IPS-NIHi11 (cell line): ENCODE measurements around the gene KANSL1L.
"Not testable (repeated sequence)": the region's sequence is repeated elsewhere in the genome, so short reads cannot be mapped to it uniquely, and the experiment has no call there.

Experiments
- DNase-seq: peaks from one replicate; pipeline ENCODE4 v3.0.0; 2012; ENCODE audit warnings: mixed read lengths, low spot score

The KANSL1L gene

DNA sequence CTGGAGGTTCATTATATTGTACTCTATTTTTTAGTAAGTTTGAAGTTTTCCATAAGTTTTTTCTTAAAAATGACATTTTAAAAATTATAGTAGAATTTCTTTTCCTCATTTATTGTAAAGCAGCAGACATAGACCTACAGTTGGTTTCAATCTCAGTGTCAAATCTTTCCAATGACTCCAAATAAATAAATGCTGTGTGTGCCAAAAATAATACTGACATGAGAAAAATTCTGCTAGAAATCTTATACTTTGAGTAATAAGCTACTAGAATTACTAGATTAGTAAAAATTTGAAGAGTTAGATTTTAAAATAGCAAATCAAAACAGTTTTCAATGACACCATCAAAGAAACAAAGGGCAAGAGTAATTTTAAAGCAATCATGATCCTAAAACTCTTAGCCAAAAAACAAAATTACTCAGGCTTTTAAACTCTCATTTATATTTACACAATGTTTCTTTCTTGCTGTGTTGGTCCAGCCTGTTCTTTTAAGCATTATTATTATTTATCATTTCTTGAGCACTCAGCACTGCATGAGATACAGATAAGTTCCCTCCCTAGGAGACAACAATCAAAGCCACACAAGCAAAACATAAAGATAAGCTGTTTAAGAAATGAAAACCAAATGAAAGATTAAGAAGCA, 8.3 kb upstream of the KANSL1L start:
- no peak for DNase-seq

DNA sequence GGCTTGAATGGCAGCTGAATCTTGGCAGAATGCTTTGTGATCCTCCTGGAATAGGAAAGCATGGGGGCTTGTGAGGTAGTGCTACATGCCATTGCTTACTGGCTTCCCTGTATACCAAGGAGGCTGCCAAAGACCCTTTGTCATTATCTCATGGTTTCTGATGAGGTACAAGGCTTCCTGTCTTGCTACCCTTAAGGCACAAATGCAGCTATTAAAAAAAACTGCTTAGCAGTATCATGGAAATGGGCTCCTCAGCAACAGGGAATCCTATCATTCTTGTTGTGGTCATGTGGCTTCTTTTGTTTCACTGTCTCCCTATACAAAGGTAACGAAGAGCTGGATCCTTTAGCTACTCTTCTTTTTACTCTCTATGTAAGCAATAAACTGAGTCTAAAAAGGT, 6.6 kb upstream of the KANSL1L start:
- peak; percentile 33 for DNase-seq

DNA sequence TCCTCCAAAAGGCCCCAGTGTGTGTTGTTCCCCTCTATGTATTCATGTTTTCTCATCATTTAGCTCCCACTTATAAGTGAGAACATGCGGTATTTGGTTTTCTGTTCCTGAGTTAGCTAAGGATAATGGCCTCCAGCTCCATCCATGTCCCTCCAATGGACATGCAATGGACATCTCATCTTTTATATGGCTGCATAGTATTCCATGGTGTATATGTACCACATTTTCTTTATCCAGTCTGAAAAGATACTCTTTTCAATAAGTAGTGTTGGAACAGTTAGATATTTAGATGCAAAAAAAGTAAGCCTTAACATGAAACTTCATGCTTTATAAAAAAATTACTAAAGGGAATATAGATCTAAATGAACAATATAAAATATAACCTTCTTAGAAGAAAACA, 5.9 kb upstream of the KANSL1L start:
- DNase-seq, result not testable (repeated sequence)

DNA sequence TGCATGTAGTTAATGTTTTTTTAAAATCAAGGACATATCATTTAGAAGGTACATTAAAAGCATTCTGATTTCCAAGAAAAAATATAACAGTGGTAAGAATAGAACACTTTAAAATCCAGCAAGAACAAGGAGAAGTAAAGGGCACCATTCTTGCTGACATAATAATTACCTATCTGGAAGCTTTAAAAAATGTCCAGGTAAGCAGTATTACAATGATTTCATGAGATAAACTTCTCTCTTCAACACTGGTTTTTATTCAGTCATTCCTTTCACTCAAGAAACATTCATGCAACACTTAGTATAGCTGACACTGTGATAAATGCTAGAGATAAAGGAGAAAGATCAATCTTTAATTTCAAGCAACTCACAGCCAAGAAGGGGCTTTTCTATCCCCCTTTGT, 2.9 kb upstream of the KANSL1L start:
- DNase-seq, result no peak

DNA sequence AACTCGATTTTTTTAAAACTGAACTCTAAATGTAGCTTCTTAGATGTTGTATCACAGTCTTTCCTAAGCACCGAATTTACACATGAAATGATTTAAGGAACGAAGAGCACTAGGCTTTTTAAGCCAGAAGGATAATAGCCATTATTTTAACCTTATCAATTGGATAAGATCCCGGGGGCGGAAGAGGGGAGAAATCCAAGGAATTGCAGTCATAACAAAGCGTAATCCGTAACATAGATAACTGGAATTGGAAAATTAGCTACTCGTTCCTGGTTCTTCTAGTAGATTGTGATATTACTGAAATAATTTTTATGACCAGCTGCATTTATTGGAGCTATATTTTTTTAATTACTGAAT, 988 bp upstream of the KANSL1L start:
- DNase-seq, result no peak

DNA sequence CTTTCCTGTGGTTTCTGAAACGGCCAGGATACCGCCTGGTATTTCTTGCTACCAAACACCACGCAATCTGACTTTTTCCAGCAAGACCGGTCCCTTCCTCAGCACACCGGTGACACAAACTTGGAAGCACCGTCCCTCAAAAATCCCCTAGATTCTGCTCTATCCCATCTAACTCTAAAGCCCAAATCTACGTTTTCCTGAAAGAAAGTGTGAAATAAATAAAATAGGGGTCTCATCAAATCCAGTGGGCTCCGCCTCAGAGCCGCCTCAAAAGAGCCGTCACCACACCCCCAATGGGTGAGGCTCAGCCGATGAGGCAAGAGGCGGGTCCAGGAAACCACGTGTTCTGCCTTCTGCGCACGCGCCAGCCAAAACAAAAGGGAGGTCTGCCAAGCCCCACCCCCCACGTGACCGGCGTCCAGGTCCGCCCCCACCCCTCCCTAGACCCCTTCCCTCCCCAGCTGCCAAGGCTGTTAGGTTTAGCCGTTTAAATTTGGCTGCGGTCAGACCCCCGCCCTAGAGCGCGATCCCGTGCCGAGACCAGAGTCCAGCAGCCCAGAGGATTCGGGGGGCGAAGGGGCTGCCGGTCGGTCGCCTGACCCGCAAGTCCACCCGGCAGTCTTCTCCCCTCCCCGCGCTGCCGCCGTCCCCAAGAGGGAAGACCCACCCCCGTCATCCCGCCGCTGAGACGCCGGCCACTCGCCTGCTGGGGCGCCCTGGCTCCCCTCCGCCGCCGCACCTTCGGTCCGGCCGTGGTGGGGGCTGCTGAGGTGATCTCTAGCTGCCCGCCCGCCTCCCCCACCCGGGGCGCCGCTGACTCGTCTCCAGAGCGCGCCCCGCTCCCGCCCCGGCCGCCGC, 534 bp downstream of the KANSL1L start:
- peak; percentile 88 for DNase-seq

DNA sequence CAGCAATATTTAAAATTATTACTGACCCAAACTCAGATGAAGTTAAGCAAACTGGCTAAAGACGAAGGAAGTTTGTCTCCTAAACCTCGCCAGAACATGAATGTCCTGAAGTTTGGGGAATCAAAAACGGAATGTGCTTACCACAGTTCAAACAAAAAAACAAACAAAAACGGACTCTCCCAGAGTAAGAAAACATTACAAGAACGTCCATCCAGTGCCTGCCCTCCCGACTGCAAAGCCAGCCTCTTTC, 1.1 kb downstream of the KANSL1L start:
- DNase-seq, result no peak

DNA sequence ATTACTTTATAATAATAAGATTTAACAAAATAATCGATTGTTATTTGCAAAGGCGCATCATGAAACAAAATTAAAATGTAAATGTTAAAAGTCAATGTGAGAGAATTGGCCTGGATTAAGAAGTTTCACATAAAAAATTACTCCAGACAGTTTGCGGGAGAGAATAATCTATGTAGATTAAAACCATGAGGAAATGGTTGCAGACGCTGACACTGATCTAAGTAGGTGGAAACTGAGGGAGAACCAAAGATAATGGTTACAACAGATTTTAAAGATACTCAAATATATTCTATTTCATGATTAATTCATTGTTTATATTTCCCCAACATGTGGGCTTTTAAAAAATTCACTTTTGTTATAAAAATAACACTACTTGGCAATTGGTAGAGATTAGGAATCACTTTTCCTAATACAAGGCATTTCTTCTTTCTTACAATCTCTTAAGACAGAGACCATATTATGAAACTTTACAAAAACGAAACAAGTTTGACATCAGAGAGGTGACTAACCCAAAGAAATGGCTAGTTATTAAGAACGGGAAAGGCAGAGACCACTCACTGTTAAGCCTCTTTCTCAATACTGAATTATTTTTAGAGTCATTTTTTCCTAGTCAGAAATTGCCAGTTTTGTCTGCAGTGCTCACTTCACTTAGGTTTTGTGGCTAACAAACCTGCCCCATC, 1.6 kb downstream of the KANSL1L start:
- no peak for DNase-seq

DNA sequence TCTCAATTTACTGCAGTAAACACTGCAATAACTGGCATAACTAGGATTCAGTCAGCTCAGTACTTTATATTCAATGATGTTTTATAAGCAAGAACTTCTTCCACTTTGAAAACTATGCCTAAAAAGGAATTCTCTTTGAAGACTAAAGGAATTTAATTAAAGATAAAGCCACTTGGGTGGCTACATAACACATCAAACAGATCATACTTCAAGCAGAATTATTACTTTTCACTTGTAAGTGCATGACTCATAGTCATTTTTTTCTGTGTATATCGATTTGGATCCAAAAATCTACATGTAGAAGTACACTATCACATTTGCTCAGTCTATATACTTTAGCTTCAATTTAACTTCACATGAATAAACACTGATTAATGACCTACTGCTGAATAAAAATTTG, 4.0 kb downstream of the KANSL1L start:
- DNase-seq, result no peak

DNA sequence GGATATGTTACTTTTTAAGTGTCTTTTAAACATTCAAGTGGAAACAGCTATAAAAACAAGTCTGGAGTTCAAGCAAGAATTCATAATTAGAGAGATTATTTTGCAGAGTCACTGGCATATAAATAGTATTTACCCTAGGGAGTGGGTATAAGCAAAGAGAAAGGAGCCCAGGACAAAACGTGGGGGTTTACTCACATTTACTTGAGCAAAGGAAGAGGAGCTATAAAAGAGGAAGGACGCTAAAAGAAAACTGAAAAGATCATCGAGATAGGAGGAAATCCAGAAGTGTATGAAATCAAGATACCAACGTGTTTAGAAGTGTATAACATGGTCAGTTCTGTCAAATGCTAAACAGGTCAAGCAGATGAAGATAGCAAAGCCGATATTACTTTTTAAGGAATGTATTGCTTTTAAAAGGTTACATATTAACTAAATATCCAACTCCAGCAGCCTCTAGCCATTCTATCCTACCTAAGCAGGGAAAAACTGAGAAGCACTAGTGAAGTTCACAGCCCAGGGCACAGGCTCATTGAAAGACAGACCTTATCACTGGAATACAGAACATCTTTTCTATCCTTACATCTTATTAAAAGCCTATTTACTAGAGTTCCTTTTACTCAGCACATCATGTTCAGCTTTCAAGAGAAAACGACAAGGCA, 8.6 kb downstream of the KANSL1L start:
- no peak for DNase-seq

DNA sequence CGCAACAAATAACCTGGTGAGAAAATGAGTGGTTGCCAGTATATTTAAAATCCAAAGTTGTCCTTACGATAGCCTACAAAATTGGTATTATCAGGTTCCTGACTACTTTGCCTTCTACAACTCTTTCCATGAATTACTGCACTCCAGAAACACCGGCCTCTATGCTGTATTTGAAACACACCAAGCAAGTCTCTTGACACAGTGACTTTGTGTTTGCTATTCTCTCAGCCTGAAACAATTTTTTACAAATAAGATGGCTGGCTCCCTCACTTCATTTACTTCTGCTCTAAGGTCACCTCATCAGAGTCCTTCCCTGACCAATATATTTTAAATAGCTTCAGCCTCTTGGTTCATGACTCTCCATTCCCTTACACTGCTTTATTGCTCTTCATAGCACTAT, 12.2 kb downstream of the KANSL1L start:
- no peak for DNase-seq

DNA sequence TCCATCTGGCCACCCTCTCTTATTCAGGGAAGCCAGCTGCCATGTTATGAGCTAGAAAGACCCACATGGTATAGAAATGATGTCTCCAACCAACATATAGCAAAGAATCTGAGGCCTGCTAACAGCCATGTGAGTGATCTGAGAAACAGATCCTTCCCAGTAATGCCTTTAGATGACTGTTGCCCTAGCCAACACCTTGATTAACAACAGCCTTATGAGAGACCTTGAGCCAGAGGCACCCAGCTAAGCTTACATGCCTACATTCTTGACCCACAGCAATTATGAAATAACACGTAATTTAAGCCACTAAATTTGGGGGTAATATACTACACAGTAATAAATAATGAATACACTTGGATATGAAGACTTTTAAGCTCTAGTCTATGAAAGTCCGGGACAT, 13.0 kb downstream of the KANSL1L start:
- no peak for DNase-seq

DNA sequence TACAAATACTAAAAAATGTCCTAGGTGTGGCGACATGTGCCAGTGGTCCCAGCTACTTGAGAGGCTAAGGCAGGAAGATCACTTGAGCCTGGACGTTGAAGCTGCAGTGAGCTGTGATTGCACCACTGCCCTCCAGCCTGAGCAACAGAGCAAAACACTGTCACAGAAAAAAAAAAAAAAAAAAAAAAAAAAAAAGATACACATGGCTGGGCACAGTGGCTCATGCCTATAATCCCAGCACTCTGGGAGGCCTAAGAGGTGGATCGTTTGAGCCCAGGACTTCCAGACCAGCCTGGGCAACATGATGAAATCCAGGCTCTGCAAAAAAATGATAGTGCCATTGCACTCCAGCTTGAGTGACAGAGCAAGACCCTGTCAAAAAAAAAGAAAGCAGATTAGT, 13.7 kb downstream of the KANSL1L start:
- DNase-seq, result no peak

DNA sequence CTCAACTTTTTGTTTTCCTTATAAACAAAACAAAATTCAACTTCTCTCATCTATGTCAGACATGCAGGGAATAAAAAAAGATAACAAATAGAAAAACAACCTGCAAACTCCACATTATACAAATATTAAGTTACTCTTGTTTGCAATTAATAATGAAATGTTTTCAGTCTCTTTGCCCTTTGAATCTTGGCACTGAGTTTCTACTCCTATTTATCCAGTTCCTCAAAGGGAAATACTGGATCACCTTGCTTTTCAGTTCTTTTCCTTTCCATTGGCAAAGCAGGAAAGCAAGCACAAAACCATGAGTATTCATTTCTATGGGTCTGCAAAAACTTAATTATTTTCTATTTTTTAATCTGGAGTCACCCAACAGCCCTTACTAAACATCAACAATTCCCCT, 23.6 kb downstream of the KANSL1L start:
- no peak for DNase-seq

DNA sequence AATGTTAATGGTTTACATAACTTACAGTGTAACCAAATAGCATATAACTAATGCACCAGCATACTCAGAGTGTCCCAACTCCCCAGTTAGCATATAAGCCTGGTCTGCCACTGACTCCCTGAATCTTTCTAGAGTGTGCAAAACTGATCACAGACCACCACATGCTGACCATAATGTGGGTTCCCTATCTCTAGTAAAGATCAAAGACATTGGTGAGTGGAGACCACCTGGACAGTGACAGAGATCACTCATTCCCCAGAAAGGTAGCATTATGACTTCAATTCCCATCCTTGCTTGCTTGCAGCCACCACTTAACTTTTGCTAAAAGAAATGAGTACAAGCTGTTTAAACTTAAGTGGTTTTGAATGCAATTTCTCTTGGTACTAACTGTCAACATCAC, 39.0 kb downstream of the KANSL1L start:
- DNase-seq, result no peak

DNA sequence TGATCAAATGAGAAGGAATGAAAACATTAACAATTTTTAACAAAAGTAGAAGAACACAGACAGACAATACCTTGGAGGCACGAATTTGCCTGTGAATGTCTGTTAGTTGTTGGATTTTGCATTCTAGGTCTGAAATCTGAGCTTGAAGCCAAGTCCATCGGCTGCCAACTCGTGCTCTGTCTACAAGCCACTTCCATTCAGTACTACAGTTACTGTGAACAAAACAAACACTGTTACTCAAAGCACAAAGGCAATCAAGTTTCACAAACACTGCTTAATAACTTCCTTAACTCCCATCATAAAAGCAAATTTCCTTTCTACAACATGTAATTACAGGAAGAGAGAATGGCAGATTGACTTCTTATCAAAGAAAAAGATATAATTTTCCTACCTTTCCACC, 42.2 kb downstream of the KANSL1L start:
- peak; percentile 6 for DNase-seq

DNA sequence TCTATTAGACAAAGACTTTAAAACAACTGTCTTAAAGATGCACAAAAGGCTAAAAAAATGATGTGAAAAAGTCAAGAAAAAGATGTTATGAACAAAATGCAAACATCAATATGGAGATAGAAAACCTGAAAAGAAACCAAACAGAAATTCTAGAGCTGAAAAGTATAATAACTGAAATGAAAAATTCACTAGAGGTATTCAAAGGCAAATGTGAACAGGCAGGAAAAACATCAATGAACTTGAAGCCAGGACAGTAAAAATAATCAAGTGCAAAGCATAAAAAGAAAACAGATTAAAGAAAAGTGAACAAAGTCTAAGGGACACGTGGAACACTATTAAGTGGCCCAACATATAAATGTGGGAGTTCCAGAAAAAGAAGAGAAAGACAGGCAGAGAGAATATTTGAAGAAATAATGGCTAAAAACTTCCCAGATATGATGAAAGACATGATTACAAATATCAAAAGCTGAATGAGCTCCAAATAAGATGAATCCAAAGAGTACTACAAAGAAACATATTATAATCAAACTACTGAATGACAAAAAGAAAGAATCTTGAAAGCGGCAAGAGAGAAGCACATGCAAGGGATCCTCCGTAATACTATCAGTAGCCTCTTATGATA, 57.5 kb downstream of the KANSL1L start:
- no peak for DNase-seq

DNA sequence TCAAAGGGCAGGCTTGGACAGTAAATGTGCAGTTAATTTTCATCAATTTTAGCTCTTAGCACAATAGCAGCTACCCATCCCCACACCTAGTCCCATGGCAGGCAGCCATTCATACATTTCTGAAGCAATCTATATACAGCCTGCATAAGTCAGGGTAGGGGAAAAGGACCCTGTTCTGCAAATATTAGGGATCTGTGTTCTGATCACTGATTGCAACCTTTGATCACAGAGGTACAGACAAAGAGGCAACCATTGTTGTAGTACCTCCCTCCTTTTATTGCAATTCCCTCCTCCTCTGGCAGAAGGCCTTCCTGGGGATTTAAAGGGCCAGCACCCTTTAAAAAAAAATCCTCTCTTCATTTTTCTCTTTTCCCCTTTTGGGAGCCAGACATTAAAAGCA, 58.3 kb downstream of the KANSL1L start:
- DNase-seq, result peak; percentile 23

DNA sequence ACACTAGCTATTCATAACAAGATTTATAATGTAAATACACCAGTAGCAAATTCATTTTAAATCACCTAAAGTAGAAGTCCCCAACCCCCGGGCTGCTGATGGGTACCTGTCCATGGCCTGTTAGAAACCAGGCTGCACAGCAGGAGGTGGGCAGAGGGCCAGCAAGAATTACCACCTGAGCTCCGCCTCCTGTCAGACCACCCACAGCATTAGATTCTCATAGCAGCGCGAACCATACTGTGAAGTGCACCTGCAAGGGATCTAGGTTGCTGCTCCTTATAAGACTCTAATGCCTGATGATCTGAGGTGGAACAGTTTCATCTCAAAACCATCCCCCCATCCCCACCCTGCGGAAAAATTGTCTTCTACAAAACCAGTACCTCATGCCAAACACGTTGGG, 71.3 kb downstream of the KANSL1L start:
- DNase-seq, result peak; percentile 7

DNA sequence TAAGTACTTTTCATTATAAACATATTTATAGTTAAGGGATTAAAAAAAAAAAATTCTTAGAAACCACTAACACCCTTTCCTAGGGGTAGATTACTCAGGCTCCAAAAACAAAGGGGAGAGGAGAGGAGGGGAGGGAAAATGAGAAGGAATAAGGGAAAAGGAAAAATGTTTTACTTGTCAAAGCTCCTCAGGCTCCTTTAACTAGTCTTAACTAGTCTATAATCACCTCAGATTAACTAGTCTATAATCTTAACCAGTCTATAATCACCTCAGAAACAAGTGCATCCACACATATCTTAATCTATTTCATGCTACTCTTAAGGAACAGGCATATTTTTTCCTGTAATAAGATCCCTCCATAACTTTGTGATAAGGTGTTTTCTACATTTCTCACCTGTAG, 76.4 kb downstream of the KANSL1L start:
- DNase-seq, result no peak

DNA sequence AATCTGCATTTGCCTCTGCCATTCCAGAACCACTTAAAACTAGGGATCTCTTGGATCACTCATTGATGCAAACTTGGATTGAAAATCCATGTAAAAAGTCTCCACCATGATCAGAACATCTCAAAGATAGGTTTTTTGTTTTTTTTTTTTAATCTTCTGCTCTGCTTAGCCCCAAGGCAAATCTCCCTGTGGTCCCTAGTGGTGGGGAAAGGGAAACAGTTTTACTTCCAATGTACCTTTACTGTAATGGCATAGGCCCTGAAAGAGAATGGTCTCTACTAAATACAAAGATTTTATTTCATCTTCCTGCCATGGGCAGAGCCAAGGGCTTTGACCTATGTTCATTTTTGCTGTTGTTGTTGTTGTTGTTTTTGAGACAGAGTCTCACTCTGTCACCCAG, 78.4 kb downstream of the KANSL1L start:
- DNase-seq, result peak; percentile 8

DNA sequence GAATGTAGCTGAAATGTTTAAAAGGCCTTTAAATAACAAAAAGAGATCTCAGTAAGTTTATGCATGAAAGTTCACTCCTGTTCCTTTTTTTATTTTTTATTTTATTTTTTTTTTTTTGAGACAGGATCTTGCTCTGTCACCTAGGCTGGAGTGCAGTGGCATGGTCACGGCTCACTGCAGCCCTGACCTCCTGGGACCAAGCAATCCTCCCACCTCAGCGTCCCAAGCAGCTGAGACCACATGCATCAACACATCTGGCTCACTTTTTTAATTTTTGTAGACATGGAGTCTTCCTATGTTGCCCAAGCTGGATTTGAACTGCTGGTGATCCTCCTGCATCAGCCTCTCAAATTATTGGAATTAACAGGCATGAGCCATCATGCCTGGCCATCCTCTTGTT, 84.3 kb downstream of the KANSL1L start:
- no peak for DNase-seq

DNA sequence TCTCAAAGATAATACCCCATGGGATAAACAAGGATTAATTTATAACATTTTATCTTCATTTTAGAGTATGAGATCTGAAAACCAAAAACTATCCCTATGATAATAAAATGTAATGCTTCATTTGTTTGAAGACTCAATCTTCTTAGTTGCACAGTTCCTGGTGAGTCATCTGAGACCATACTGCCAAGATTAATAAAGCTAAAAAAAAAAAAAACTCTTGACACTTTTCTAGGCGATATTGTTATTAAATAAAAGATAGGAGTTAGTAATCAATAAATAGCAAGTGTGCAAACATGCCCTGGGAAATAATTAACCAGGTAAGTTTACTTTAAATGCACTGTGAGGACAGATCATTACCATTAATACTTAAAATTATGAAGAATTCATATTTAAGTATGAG, 84.9 kb downstream of the KANSL1L start:
- no peak for DNase-seq
